Left cardiac atrium (tissue), 4 donors: Measurements from ENCODE around the gene MED12L. TPM values are rescaled to one million over a fixed set of nuclear protein-coding genes. Genes with fewer than 3 reads are reported as not detected.

ENCODE experiments used
- ATAC-seq, 2 donors: fragments of 200-7000 bp; cut with Tn5 transposase; one replicate each; pipeline ENCODE4 v1.9.1; 2020; ENCODE audit warnings: mild to moderate bottlenecking in 2 of 2, moderate library complexity in 2 of 2
- DNase-seq: peaks from one replicate; pipeline ENCODE4 v3.0.0-alpha.2; 2020
- intact Hi-C, 2 donors: fragments of 100-400 bp; cut with DNase I; formaldehyde crosslinking; loops; one replicate each; pipeline versions ENCODE4 v1.14.1 to v1.15.1; 2022 to 2023
- total RNA-seq, 2 donors: library from RNA; stranded (reverse); fragmentation: NEBNext Ultra II Directional; extraction: Animal tissue kit (Norgen Biotek cat#: 25700); gene quantifications; one replicate each; pipeline ENCODE4 v1.2.1, GENCODE V29; 2021
- donor health status: DM: no; HTN: yes; CAD: no.
- donor health status: DM: no; HTN: yes; CAD: no; lungs with severe emphysema.
- donor health status: DM: yes; HTN: yes; CAD: no.
- donor health status: Dilated cardiomyopathy.

Gene MED12L
- total RNA-seq, 2 donors from 2014 or later = 0.44 to 0.50 TPM

GRCh38 chr3:151121016-151121415, 35.6 kb downstream of the MED12L start:
- DNase-seq = no peak
- intact Hi-C loops = no loop called here
- no peak for ATAC-seq

GRCh38 chr3:151123827-151124226, 38.4 kb downstream of the MED12L start:
- intact Hi-C loops = no loop called here
- ATAC-seq (no peak), DNase-seq (no peak)

DNA sequence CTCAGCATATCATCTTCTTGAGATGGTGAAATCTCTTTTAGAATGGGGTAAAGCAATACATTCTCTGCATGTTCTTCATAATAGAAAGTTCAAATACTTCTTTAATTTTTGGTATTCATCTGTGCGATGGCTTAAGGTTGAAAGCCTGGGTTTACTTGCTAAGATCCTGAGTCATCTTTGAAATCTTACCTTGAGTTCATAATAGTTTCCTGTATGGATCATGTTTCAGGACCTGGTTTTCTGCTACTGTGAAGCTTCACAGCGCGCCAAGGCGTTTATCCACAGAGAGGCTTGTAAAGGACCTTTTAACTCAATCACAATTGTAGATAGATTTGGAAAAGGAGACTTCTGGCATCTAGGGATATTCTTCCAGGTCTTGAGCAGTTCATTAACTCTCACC, 39.0 kb downstream of the MED12L start:
- intact Hi-C loops = no loop called here
- DNase-seq (no peak), ATAC-seq (no peak)

GRCh38 chr3:151130428-151130827, 45.0 kb downstream of the MED12L start:
- ATAC-seq (no peak), DNase-seq (no peak)
- intact Hi-C loops = no loop called here

- DNase-seq = no peak
- ATAC-seq = no peak
- intact Hi-C loops = no loop called here
Measured at GRCh38 chr3:151133175-151133574, 47.7 kb downstream of the MED12L start.

DNA sequence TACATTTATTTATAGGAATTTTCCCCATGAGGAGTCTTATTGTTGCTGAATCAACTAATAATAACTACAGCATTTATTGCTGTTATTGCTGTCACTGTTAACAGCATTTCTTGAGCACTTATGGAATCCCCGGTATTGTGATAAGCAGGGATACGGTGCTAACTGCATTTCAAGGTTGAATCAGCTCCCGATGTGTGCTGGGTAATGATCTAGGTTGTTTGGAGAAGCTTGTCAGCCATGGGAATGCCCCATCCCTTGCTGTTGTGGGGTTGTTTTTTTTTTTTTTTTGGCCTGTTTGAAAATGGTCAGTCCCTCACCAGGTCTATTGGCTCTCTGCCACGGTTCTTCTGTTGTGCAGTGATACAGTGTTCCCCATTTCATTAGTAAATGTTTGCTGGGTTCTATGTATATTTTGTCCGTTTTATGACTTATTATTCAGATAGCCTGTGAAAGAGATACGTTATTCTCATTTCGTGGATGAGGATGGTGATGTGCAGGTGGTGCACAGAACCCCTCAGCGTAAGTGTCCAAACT, 48.5 kb downstream of the MED12L start:
- DNase-seq (no peak), ATAC-seq (no peak)
- intact Hi-C loops = no loop called here

GRCh38 chr3:151135541-151136337, 50.3 kb downstream of the MED12L start:
- DNase-seq = no peak
- intact Hi-C loops = no loop called here
- ATAC-seq = no peak

- intact Hi-C loops = loop anchor here in 1 of 2 donors (10.0 kb wide), 1 partner anchor 418 kb away; no protein-coding TSS in a partner anchor
- no peak for DNase-seq
- no peak for ATAC-seq
Measured at GRCh38 chr3:151142929-151143328, 57.5 kb downstream of the MED12L start.

DNA sequence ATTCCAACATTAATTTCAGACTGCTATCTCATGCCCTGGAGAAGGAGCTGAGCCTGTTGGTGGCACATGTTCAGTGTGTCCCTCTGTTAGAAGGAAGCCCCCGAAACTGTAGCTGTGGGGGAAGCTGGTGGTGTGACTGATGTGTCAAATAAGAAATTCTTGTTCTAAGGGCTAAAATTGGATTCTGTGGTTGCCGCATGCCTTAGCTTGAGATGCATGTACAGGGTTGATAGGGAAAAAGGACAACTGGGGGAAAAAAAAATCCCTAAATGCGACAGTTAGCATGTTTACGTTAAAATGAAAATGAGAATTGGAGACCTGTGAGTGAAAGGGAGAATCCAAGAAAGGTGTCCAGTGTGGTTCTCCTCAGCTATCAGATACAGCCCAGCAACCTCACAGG, 58.6 kb downstream of the MED12L start:
- ATAC-seq (no peak), DNase-seq (no peak)
- intact Hi-C loops = loop anchor here in 1 of 2 donors (10.0 kb wide), 1 partner anchor 419 kb away; no protein-coding TSS in a partner anchor

DNA sequence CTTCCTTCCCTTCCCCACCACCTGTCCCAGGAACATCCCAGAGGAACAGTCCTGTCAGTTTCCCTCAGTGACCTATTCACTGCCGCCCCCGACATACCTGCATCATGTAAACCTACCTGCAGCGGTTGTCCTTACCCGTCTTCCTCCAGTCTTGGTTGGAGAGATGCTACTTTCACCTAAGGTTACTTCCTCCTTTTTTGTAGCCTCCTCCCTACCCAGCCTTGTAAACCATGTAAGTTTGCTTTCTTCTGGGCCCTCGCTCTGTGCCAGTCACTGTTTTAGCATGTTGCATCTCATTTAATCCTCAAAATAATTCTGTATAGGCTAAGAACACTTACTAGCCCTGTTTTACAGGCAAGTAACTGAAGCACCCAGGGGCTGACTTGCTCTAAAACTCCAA, 59.3 kb downstream of the MED12L start:
- intact Hi-C loops = loop anchor here in 1 of 2 donors (5.0 to 10.0 kb wide), 2 partner anchors 352 to 420 kb away; no protein-coding TSS in a partner anchor
- DNase-seq = no peak
- no peak for ATAC-seq

- ATAC-seq (no peak), DNase-seq (no peak)
- intact Hi-C loops = loop anchor here (2.0 to 10.0 kb wide), 4 partner anchors 353 to 425 kb away; no protein-coding TSS in a partner anchor
Measured at GRCh38 chr3:151145713-151146070, 60.2 kb downstream of the MED12L start.

DNA sequence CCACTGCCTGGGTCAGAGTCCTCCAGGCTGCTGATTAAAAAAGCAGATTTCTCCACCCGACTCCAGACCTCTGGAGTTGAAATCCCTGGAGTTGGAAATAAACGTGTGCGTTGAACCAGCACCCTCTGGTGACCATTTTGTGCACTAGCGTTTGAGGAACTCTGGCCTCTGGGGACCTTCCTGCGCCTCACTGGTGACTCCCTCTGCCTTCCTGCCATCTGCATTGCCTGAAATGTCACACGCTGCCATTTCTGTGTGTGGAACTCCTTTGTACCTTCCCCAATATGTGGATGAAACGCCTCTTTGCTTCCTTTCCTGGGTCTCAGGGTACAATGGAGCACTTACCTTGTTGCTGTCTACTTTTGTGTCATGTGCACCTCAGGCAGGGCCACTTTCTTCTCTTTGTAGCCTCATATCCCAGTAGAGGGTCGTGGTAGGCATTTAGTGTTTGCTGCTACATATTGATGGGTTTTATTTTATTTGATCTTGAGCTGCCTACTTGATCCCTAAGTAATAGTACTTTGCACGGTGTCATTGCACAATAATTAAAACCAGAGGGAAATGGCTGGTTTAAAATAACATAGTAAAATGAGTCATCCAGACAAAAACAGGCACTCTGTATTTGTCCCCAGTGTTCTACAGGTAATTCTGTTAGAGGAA, 60.7 kb downstream of the MED12L start:
- intact Hi-C loops = loop anchor here (2.0 to 10.0 kb wide), 4 partner anchors 354 to 425 kb away; no protein-coding TSS in a partner anchor

GRCh38 chr3:151146731-151147091, 61.2 kb downstream of the MED12L start:
- peak in 1 of 2 donors; percentile 17 for ATAC-seq

More for the DNA sequence above, 60.7 kb downstream of the MED12L start:
- ATAC-seq (peak; percentile 93), DNase-seq (peak; percentile 71)

GRCh38 chr3:151147299-151147698, 61.8 kb downstream of the MED12L start:
- DNase-seq (no peak), ATAC-seq (no peak)
- intact Hi-C loops = loop anchor here (2.0 to 10.0 kb wide), 4 partner anchors 355 to 426 kb away; no protein-coding TSS in a partner anchor

More at GRCh38 chr3:151146731-151147091, 61.2 kb downstream of the MED12L start:
- DNase-seq = no peak
- intact Hi-C loops = loop anchor here (2.0 to 10.0 kb wide), 4 partner anchors 354 to 426 kb away; no protein-coding TSS in a partner anchor

GRCh38 chr3:151152455-151153079, 67.1 kb downstream of the MED12L start:
- intact Hi-C loops = no loop called here
- no peak for ATAC-seq
- DNase-seq = no peak

DNA sequence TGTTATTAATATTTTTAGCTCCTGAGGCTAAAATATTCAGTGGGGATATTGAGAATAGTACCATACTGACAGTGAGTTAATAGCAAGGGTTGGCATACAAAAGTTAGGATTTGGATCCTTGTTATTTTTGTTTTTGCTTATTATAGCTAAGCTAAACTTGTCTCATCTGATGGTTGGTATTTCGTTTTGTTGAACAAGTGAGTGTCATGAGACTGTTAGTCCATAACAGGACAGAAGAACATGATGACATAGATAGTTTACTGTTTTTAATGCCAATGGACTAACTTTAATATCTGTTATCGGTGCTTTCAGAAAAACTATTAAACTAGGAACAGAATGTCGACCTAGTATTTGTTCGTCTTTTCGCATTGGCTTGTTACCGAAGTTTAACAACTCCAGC, 69.1 kb downstream of the MED12L start:
- ATAC-seq (no peak), DNase-seq (no peak)
- intact Hi-C loops = no loop called here

- intact Hi-C loops = no loop called here
- no peak for ATAC-seq
- DNase-seq = no peak
Measured at GRCh38 chr3:151155409-151156128, 70.1 kb downstream of the MED12L start.

- ATAC-seq = peak in 1 of 2 donors; percentile 69
- intact Hi-C loops = no loop called here
Measured at GRCh38 chr3:151156618-151157216, 71.3 kb downstream of the MED12L start.

More at GRCh38 chr3:151156618-151157216, 71.3 kb downstream of the MED12L start:
- DNase-seq = no peak
